HepG2 (cell line): ENCODE data around the gene SHROOM1. TPM values are rescaled to one million over a fixed set of nuclear protein-coding genes. Genes with fewer than 3 reads are reported as not detected.

Experiments
- ARHGAP35 ChIP-seq: sonication (generic); formaldehyde crosslinking; IDR thresholded peaks from 2 replicates; pipeline ENCODE4 v1.9.0; 2022; ENCODE audit warnings: mild to moderate bottlenecking, inconsistent platforms, moderate library complexity, missing genetic modification reagents, borderline replicate concordance
- BCL6 ChIP-seq: IDR thresholded peaks from 2 replicates; pipeline ENCODE4 v1.6.1; 2016; ENCODE audit warnings: missing genetic modification reagents, missing compliant biosample characterization
- CSRNP2 ChIP-seq: sonication (generic); formaldehyde crosslinking; conservative IDR thresholded peaks from 2 replicates; pipeline ENCODE4 v1.8.0; 2022; ENCODE audit warnings: low read depth, missing genetic modification reagents
- E2F1 ChIP-seq: sonication (generic); formaldehyde crosslinking; IDR thresholded peaks from 2 replicates; pipeline ENCODE4 v1.5.0; 2020; ENCODE audit warnings: missing genetic modification reagents
- GATAD1 ChIP-seq: IDR thresholded peaks from 2 replicates; pipeline ENCODE4 v1.6.1; 2016; ENCODE audit warnings: missing genetic modification reagents, missing compliant biosample characterization
- GLI4 ChIP-seq: sonication (generic); formaldehyde crosslinking; IDR thresholded peaks from 2 replicates; pipeline ENCODE4 v1.5.1; 2020; ENCODE audit warnings: missing genetic modification reagents, mild to moderate bottlenecking, moderate library complexity, borderline replicate concordance
- NFRKB ChIP-seq: fragments of 450-650 bp; IDR thresholded peaks from 2 replicates; pipeline ENCODE4 v1.6.1; 2017
- NRL ChIP-seq: sonication (generic); formaldehyde crosslinking; IDR thresholded peaks from 2 replicates; pipeline ENCODE4 v1.5.0; 2020; ENCODE audit warnings: missing genetic modification reagents, mild to moderate bottlenecking, moderate library complexity, borderline replicate concordance
- POGZ ChIP-seq: sonication (generic); formaldehyde crosslinking; IDR thresholded peaks from 2 replicates; pipeline ENCODE4 v1.4.0; 2020; ENCODE audit warnings: mild to moderate bottlenecking, missing genetic modification reagents
- RAD51 ChIP-seq: fragments of 450-650 bp; IDR thresholded peaks from 2 replicates; pipeline ENCODE4 v1.6.1; 2016; ENCODE audit warnings: borderline replicate concordance
- RFX1 ChIP-seq: fragments of 450-650 bp; IDR thresholded peaks from 2 replicates; pipeline ENCODE4 v1.6.1; 2017
- RNF2 ChIP-seq: fragments of 450-650 bp; conservative IDR thresholded peaks from 2 replicates; pipeline ENCODE4 v1.6.1; 2016; ENCODE audit warnings: low read depth
- SOX6 ChIP-seq, 2 experiments: fragments of 450-650 bp in 1 of 2; sonication (generic) in 1 of 2; formaldehyde crosslinking in 1 of 2; IDR thresholded peaks; 2 replicates each; pipeline versions ENCODE4 v1.4.0 to v1.6.1; 2017 to 2020; ENCODE audit warnings: antibody characterized with exemption in 1 of 2, mild to moderate bottlenecking in 1 of 2, missing genetic modification reagents in 1 of 2
- TAF1 ChIP-seq: sonication (generic); formaldehyde crosslinking; IDR thresholded peaks from 2 replicates; pipeline ENCODE4 v1.4.0; 2020; ENCODE audit warnings: missing genetic modification reagents
- TEF ChIP-seq: sonication (generic); formaldehyde crosslinking; IDR thresholded peaks from 2 replicates; pipeline ENCODE4 v1.5.0; 2020; ENCODE audit warnings: missing genetic modification reagents
- YY1 ChIP-seq: IDR thresholded peaks from 2 replicates; pipeline ENCODE4 v1.6.1; 2011; ENCODE audit warnings: low read length, low read depth, moderate library complexity, mild to moderate bottlenecking; ENCODE audit not compliant: insufficient read depth, insufficient replicate concordance
- ZBTB7B ChIP-seq: sonication (generic); formaldehyde crosslinking; IDR thresholded peaks from 2 replicates; pipeline ENCODE4 v1.4.0; 2020; ENCODE audit warnings: missing genetic modification reagents
- ZNF574 ChIP-seq: sonication (generic); formaldehyde crosslinking; IDR thresholded peaks from 2 replicates; pipeline ENCODE4 v1.4.0; 2020; ENCODE audit warnings: missing genetic modification reagents
- ZNF747 ChIP-seq: sonication (generic); formaldehyde crosslinking; IDR thresholded peaks from 2 replicates; pipeline ENCODE4 v1.8.1; 2023; ENCODE audit warnings: missing genetic modification reagents, mild to moderate bottlenecking, borderline replicate concordance
- ZNF800 ChIP-seq: sonication (generic); formaldehyde crosslinking; IDR thresholded peaks from 2 replicates; pipeline ENCODE4 v1.4.0; 2020; ENCODE audit warnings: missing genetic modification reagents
- ZSCAN20 ChIP-seq: sonication (generic); formaldehyde crosslinking; IDR thresholded peaks from 2 replicates; pipeline ENCODE4 v1.4.0; 2020; ENCODE audit warnings: missing genetic modification reagents, mild to moderate bottlenecking, borderline replicate concordance
- polyA plus RNA-seq, 8 experiments: library from polyadenylated mRNA; depleted of rRNA in 3 of 8; stranded (reverse) in 7 of 8; unstranded in 1 of 8; fragments of >200 nt; fragmentation: Illumina TruSeq in 4 of 8; extraction: Trizol in 4 of 8; gene quantifications; 2 replicates each; pipeline versions ENCODE4 v1.2.1 to v1.2.3, GENCODE V29; 2011 to 2016; ENCODE audit warnings: low read depth in 4 of 8, missing spikeins in 1 of 8, mixed read lengths in 1 of 8; ENCODE audit not compliant: insufficient read depth in 1 of 8
- total RNA-seq, 5 experiments: library from RNA; depleted of rRNA; stranded (reverse); fragments of >200 nt; fragmentation: Illumina TruSeq; extraction: Trizol; gene quantifications; 2 replicates each; pipeline ENCODE4 v1.2.3, GENCODE V29; 2016; ENCODE audit warnings: low read depth in 1 of 5

Gene SHROOM1
- total and polyA plus RNA-seq, 2 of the 13 experiments (the other 11 are each of a cell fraction or from before 2014, with no cell fraction given): 18.2 to 25.7 TPM

GRCh38 chr5:132777209-132778069 lies 53.0 kb downstream of the SHROOM1 start, which contains the start of gene SEPTIN8 (continued):
- TF ChIP-seq GLI4 (CRISPR knock-in tag) (no peak), CSRNP2 (CRISPR knock-in tag) (no peak), ZBTB7B (CRISPR knock-in tag) (peak; percentile 76), E2F1 (CRISPR knock-in tag) (0 out of 2 replicates have a peak, but pooled peaks have one; percentile 35), NRL (CRISPR knock-in tag) (peak; percentile 59), ZSCAN20 (CRISPR knock-in tag) (no peak), TAF1 (CRISPR knock-in tag) (peak; percentile 2; the same call in 1 of the 2 replicates), ARHGAP35 (CRISPR knock-in tag) (0 out of 2 replicates have a peak, but pooled peaks have one; percentile 43), GATAD1 (CRISPR knock-in tag) (0 out of 2 replicates have a peak, but pooled peaks have one; percentile 6), ZNF800 (CRISPR knock-in tag) (peak; percentile 81; the same call in 1 of the 2 replicates), POGZ (CRISPR knock-in tag) (no peak), TEF (CRISPR knock-in tag) (peak; percentile 43; the same call in 1 of the 2 replicates), BCL6 (CRISPR knock-in tag) (0 out of 2 replicates have a peak, but pooled peaks have one; percentile 12), ZNF747 (CRISPR knock-in tag) (no peak), ZNF574 (CRISPR knock-in tag) (peak; percentile 39), SOX6 (IDR thresholded peaks at IDR 0.05) (no peak), SOX6 (CRISPR knock-in tag; IDR thresholded peaks at IDR 0.05) (no peak; the same call in 1 of the 2 replicates), YY1 (peak; percentile 88), NFRKB (no peak), RAD51 (no peak), RFX1 (no peak), RNF2 (no peak)
